ENCODE data around the gene PAXX. TPM values are rescaled to one million over a fixed set of nuclear protein-coding genes. Genes with fewer than 3 reads are reported as not detected.

PAXX gene
- total and polyA plus RNA-seq, 9 of the 15 experiments (the other 6 are each of a cell fraction or from before 2014, with no cell fraction given): 1.2 to 175 (median 38.5) TPM

- Histone ChIP-seq H3K79me2 (ENCODE audit: control insufficient read depth, insufficient read depth, low read length) (no peaks in the 10 kb centered on the region), H3K36me3 (ENCODE audit: control insufficient read depth, insufficient read depth, low read length) (no peaks in the 10 kb centered on the region), H3K9me1 (ENCODE audit: control insufficient read depth, insufficient read depth, low read length) (no peaks in the 10 kb centered on the region), H3K27ac (ENCODE audit: extremely low read depth, low read depth, low read length) (no peak overlapping the region), H2AFZ (ENCODE audit: low read depth, low read length) (no peak overlapping the region), H3K9ac (ENCODE audit: insufficient read depth in 1 of 2, low read depth in 2 of 2, low read length in 2 of 2) (no peak overlapping the region; a peak in 1 of 4 replicates), H3K4me3 (no peak overlapping the region), H3K4me1 (replicated peaks in 1 of 2; ENCODE audit: control insufficient read depth in 2 of 2, insufficient read depth in 2 of 2, low read length in 2 of 2) (peaks cover 5 to 77% of the 10 kb centered on the region in 2 experiments; a peak in 4 of 5 replicates), H3K27me3 (ENCODE audit: control insufficient read depth in 2 of 2, insufficient read depth in 2 of 2, low read length in 2 of 2) (no peaks in the 10 kb centered on the region), H4K20me1 (replicated peaks; ENCODE audit: control insufficient read depth, insufficient read depth, low read length) (no peaks in the 10 kb centered on the region), H3K4me2 (ENCODE audit: insufficient read depth, low read length) (no peak overlapping the region), H3K9me3 (replicated peaks; ENCODE audit: control insufficient read depth, insufficient read depth, low read depth, low read length) (no peaks in the 10 kb centered on the region)
- no peak for DNase-seq (ENCODE audit: extremely low read depth in 1 of 4, low spot score in 3 of 4)
- intact Hi-C loops (cut with micrococcal nuclease) (no loop called here), in situ Hi-C loops (cut with MboI) (no loop called here)
- ChIA-PET POLR2A (interaction anchor here (0.6 to 1.2 kb wide), 2 partner anchors 26 to 98 kb away, joined by 3 read pairs; no protein-coding TSS in a partner anchor), CTCF (ENCODE audit: low intra/inter-chr PET ratio) (interaction anchor here (0.6 to 3.7 kb wide), 2 partner anchors 84 to 114 kb away, joined by 3 to 47 read pairs; no protein-coding TSS in a partner anchor)
- FAIRE-seq: no peak
- no peak for ATAC-seq
- WGBS (ENCODE audit: insufficient coverage, low coverage, missing lambda C conversion rate): 34% methylated on average over 9 of the region's 10 CpGs
- BruUV-seq (replicated peaks): no TSS peak
- no peak for TF ChIP-seq VEZF1 (CRISPR knock-in tag; IDR thresholded peaks at IDR 0.05)
- no peak for TF ChIP-seq THRA (IDR thresholded peaks at IDR 0.05)
- TF ChIP-seq PTBP1 (IDR thresholded peaks at IDR 0.05; ENCODE audit: low read depth, low read length): no peak
- no peak for TF ChIP-seq KHSRP (IDR thresholded peaks at IDR 0.05)
- TF ChIP-seq CUX1 (CRISPR knock-in tag; IDR thresholded peaks at IDR 0.05): no peak
- no peak for TF ChIP-seq BCL6 (CRISPR knock-in tag; IDR thresholded peaks at IDR 0.05)
- no peak for TF ChIP-seq CSDE1 (IDR thresholded peaks at IDR 0.05)
- no peak for TF ChIP-seq ADNP (tag; IDR thresholded peaks at IDR 0.05)
- no peak for TF ChIP-seq CREB3L1 (IDR thresholded peaks at IDR 0.05; ENCODE audit: borderline replicate concordance, low read depth)
- no peak for TF ChIP-seq BRD9 (IDR thresholded peaks at IDR 0.05; ENCODE audit: low read depth, partially characterized antibody)
- no peak for TF ChIP-seq TAF15 (IDR thresholded peaks at IDR 0.05; ENCODE audit: low read depth, low read length)
These were observed 40.6 kb downstream of the PAXX start for GRCh38 chr9:137032858-137033257.

All from K562 (cell line).